Measurements from ENCODE around the gene BICRA. TPM values are rescaled to one million over a fixed set of nuclear protein-coding genes. Genes with fewer than 3 reads are reported as not detected.
"Not testable (repeated sequence)": the region's sequence is repeated elsewhere in the genome, so short reads cannot be mapped to it uniquely, and the experiment has no call there.

The BICRA gene
- total RNA-seq, 1 experiment from 2014 or later = 24.4 TPM

DNA sequence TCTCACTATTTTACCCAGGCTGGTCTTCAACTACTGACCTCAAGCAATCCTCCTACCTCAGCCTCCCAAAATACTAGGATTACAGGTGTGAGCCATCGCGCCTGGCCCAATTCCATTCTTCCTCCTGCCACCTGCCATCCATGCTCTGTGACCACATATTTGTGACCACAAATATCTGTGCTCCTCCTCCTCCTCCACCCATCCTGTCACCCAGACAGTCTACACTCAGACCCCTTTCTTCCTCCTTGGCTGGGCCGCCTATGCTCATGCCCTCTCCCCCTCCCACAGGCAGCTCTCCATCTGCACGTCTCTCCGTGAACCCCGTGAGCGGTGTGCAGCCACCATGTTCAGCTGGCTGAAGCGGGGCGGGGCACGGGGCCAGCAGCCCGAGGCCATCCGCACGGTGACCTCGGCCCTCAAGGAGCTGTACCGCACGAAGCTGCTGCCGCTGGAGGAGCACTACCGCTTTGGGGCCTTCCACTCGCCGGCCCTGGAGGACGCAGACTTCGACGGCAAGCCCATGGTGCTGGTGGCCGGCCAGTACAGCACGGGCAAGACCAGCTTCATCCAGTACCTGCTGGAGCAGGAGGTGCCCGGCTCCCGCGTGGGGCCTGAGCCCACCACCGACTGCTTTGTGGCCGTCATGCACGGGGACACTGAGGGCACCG lies 107.5 kb downstream of the BICRA start:
- intact Hi-C loops (cut with micrococcal nuclease; ENCODE audit: unreplicated experiment) = no loop called here
- Mint-ChIP-seq H3K9me3 (ENCODE audit: low read depth, unreplicated experiment) (no peaks in the 10 kb centered on the region), H3K4me1 (ENCODE audit: low read depth, unreplicated experiment) (peaks cover 23% of the 10 kb centered on the region), H3K27ac (ENCODE audit: unreplicated experiment) (no peak overlapping the region), H3K27me3 (ENCODE audit: unreplicated experiment) (no peaks in the 10 kb centered on the region), H3K36me3 (ENCODE audit: insufficient read depth, unreplicated experiment) (peaks cover 49% of the 10 kb centered on the region), H3K4me3 (ENCODE audit: low read depth, unreplicated experiment) (no peak overlapping the region)
- no TSS peak for BruUV-seq (replicated peaks)
- CTCF ChIA-PET = interaction anchor here (0.7 kb wide), 1 partner anchor 58 kb away, joined by 9 read pairs; no protein-coding TSS in a partner anchor
- TF ChIP-seq, protein P1, sequence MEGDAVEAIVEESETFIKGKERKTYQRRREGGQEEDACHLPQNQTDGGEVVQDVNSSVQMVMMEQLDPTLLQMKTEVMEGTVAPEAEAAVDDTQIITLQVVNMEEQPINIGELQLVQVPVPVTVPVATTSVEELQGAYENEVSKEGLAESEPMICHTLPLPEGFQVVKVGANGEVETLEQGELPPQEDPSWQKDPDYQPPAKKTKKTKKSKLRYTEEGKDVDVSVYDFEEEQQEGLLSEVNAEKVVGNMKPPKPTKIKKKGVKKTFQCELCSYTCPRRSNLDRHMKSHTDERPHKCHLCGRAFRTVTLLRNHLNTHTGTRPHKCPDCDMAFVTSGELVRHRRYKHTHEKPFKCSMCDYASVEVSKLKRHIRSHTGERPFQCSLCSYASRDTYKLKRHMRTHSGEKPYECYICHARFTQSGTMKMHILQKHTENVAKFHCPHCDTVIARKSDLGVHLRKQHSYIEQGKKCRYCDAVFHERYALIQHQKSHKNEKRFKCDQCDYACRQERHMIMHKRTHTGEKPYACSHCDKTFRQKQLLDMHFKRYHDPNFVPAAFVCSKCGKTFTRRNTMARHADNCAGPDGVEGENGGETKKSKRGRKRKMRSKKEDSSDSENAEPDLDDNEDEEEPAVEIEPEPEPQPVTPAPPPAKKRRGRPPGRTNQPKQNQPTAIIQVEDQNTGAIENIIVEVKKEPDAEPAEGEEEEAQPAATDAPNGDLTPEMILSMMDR (IDR thresholded peaks at IDR 0.05; ENCODE audit: unreplicated experiment) = no peak
- DNase-seq = no peak

DNA sequence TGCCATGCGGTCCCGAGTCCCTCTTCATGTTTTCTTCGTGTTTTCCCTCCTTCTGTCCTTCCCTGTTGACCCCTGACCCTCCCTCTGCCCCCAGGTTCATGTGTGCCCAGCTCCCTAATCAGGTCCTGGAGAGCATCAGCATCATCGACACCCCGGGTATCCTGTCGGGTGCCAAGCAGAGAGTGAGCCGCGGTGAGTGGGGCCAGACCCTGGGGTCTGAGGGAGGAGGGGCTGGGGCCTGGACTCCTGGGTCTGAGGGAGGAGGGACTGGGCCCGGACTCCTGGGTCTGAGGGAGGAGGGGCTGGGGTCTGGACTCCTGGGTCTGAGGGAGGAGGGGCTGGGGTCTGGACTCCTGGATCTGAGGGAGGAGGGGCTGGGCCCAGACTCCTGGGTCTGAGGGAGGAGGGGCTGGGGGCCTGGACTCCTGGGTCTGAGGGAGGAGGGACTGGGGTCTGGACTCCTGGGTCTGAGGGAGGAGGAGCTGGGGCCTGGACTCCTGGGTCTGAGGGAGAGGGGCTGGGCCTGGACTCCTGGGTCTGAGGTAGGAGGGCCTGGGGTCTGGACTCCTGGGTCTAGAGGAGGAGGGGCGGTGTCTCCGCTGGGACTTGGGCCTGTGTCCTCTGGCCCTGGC lies 109.6 kb downstream of the BICRA start:
- DNase-seq; H3K27me3 Mint-ChIP-seq (ENCODE audit: unreplicated experiment); intact Hi-C loops (cut with micrococcal nuclease; ENCODE audit: unreplicated experiment); H3K27ac Mint-ChIP-seq (ENCODE audit: unreplicated experiment); H3K4me3 Mint-ChIP-seq (ENCODE audit: low read depth, unreplicated experiment); H3K9me3 Mint-ChIP-seq (ENCODE audit: low read depth, unreplicated experiment); BruUV-seq (replicated peaks): not testable (repeated sequence)
- Mint-ChIP-seq H3K4me1 (ENCODE audit: low read depth, unreplicated experiment) (peaks cover 23% of the 10 kb centered on the region), H3K36me3 (ENCODE audit: insufficient read depth, unreplicated experiment) (peaks cover 41% of the 10 kb centered on the region)
- CTCF ChIA-PET = interaction anchor here (0.6 to 0.9 kb wide), 2 partner anchors 9 to 150 kb away, joined by 3 to 5 read pairs; no protein-coding TSS in a partner anchor

DNA sequence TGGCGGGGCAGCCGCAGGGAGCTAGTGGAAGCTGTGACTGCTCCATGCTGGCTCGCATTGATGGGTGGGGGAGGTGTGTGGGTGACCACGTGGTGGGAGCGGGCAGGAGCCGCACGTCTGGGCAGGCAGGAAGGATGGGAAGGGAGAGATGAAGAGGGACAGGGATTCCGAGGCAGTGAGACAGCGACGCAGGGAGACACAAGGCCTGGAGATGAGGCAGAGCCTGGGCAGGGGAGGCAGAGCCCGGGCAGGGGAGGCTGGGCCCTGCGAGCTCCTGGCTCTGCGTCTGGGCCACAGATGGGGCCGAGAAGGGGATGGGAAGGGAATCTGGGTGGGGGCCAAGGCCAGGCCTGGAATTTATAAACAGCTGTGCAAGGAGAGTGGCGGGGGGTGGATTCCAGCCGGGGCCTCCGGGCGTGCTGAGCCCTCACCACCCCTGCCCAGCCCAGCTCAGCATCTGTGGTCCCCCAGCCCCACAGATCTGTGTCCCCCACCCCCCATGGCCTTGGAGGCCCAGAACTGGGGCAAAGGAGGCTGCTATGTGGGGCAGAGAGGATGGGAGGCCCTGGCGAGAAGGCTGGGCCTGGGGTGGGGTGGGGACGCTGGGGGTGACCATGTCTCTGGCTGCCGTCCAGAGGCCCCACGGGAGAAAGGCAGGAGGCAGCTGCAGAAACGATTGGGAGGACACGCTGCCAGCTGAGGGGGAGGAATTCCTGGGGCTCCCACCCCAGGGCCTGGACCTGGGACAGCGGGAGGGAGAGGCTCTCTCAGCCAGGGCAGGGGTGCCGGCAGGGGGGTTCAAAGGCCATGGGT lies 110.3 kb downstream of the BICRA start:
- no peak overlapping the region for H3K4me3 Mint-ChIP-seq (ENCODE audit: low read depth, unreplicated experiment)
- DNase-seq = no peak
- peaks cover 17% of the 10 kb centered on the region for H3K4me1 Mint-ChIP-seq (ENCODE audit: low read depth, unreplicated experiment)
- BruUV-seq (replicated peaks) = no TSS peak
- no peaks in the 10 kb centered on the region for H3K9me3 Mint-ChIP-seq (ENCODE audit: low read depth, unreplicated experiment)
- TF ChIP-seq, protein P1 (IDR thresholded peaks at IDR 0.05; ENCODE audit: unreplicated experiment) = no peak
- no peak overlapping the region for H3K27ac Mint-ChIP-seq (ENCODE audit: unreplicated experiment)
- H3K36me3 Mint-ChIP-seq (ENCODE audit: insufficient read depth, unreplicated experiment) = peaks cover 34% of the 10 kb centered on the region
- no peaks in the 10 kb centered on the region for H3K27me3 Mint-ChIP-seq (ENCODE audit: unreplicated experiment)
- CTCF ChIA-PET = interaction anchor here (0.9 kb wide), 1 partner anchor 10 kb away, joined by 5 read pairs; no protein-coding TSS in a partner anchor
- intact Hi-C loops (cut with micrococcal nuclease; ENCODE audit: unreplicated experiment) = no loop called here

DNA sequence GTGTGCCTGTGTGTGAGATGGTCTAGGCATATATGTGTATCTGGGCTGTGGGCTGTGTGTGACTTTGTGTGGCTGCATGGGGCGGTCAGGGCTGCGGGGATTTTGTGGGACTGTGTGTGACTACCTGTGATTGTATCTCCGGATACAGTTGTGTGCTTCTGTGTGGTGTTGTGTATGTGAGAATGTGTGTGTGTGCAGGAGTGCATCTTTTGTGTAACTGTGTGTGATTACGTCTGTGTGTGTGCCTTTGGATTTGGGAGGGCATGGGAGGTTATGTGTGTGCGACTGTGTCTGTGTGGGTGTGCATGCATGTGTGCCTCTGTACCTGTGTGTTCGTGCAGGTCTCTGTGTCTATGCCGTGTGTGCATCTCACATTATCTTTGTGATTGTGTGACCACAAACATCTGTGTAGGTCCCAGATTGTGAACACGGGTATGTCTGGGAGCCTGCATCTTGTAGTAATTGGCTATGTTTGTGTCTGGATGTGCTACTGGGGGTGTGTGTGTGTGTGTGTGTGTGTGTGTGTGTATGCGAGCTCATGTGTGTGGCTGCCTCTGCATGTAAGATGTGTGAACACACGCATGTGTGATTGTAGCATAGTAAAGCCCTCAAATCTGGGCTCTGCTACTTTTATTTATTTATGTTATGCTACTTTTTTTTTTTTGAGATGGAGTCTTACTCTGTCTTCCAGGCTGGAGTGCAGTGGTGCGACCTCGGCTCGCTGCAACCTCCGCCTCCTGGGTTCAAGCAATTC lies 111.9 kb downstream of the BICRA start:
- TF ChIP-seq, protein P1 (IDR thresholded peaks at IDR 0.05; ENCODE audit: unreplicated experiment) = no peak
- H3K9me3 Mint-ChIP-seq (ENCODE audit: low read depth, unreplicated experiment) = no peaks in the 10 kb centered on the region
- peaks cover 2% of the 10 kb centered on the region for H3K4me1 Mint-ChIP-seq (ENCODE audit: low read depth, unreplicated experiment)
- no peak overlapping the region for H3K27ac Mint-ChIP-seq (ENCODE audit: unreplicated experiment)
- intact Hi-C loops (cut with micrococcal nuclease; ENCODE audit: unreplicated experiment) = no loop called here
- H3K4me3 Mint-ChIP-seq (ENCODE audit: low read depth, unreplicated experiment) = no peak overlapping the region
- no TSS peak for BruUV-seq (replicated peaks)
- CTCF ChIA-PET = interaction anchor here (0.7 kb wide), 2 partner anchors 25 to 349 kb away, joined by 3 to 4 read pairs; partner anchors contain the start of gene NOP53
- peaks cover 36% of the 10 kb centered on the region for H3K36me3 Mint-ChIP-seq (ENCODE audit: insufficient read depth, unreplicated experiment)
- DNase-seq = no peak
- no peaks in the 10 kb centered on the region for H3K27me3 Mint-ChIP-seq (ENCODE audit: unreplicated experiment)
